SK-N-SH treated with all-trans-retinoic acid at 6 μM for 48 hours (cell line): ENCODE measurements around the gene ZNF527.

Experiments
- ATAC-seq: fragments of 200-7000 bp; cut with Tn5 transposase; 3 replicates; pipeline ENCODE4 v1.9.1; 2020; ENCODE audit warnings: mild to moderate bottlenecking, moderate library complexity
- ARNTL ChIP-seq: fragments of 450-650 bp; formaldehyde crosslinking; IDR thresholded peaks from 2 replicates; pipeline ENCODE4 v1.5.0; 2020; ENCODE audit warnings: low read depth, mild to moderate bottlenecking, moderate library complexity, borderline replicate concordance
- BACH2 ChIP-seq: fragments of 250-450 bp; sonication (Bioruptor Pico); IDR thresholded peaks from 2 replicates; pipeline ENCODE4 v1.9.0; 2021; ENCODE audit warnings: mild to moderate bottlenecking, borderline replicate concordance
- CSDC2 ChIP-seq: fragments of 250-450 bp; sonication (Bioruptor Pico); IDR thresholded peaks from 2 replicates; pipeline ENCODE4 v1.5.0; 2020; ENCODE audit warnings: mild to moderate bottlenecking, moderate library complexity
- ESRRG ChIP-seq: fragments of 250-450 bp; sonication (Bioruptor Pico); IDR thresholded peaks from 2 replicates; pipeline ENCODE4 v1.6.1; 2021; ENCODE audit warnings: mild to moderate bottlenecking
- GLIS3 ChIP-seq: fragments of 250-450 bp; sonication (Bioruptor Pico); IDR thresholded peaks from 2 replicates; pipeline ENCODE4 v1.5.0; 2020; ENCODE audit warnings: mild to moderate bottlenecking, moderate library complexity
- OSR1 ChIP-seq: fragments of 250-450 bp; sonication (Bioruptor Pico); IDR thresholded peaks from 2 replicates; pipeline ENCODE4 v1.8.0; 2022; ENCODE audit warnings: moderate library complexity, mild to moderate bottlenecking, inconsistent platforms
- PATZ1 ChIP-seq: fragments of 250-450 bp; sonication (Bioruptor Pico); IDR thresholded peaks from 2 replicates; pipeline ENCODE4 v1.8.0; 2020; ENCODE audit warnings: mild to moderate bottlenecking, moderate library complexity, borderline replicate concordance
- PPARA ChIP-seq: fragments of 250-450 bp; sonication (Bioruptor Pico); IDR thresholded peaks from 2 replicates; pipeline ENCODE4 v1.5.0; 2020; ENCODE audit warnings: mild to moderate bottlenecking, borderline replicate concordance
- RARB ChIP-seq: fragments of 250-450 bp; sonication (Bioruptor Pico); IDR thresholded peaks from 2 replicates; pipeline ENCODE4 v1.8.0; 2021; ENCODE audit warnings: mild to moderate bottlenecking, moderate library complexity
- SNAI2 ChIP-seq: fragments of 250-450 bp; sonication (Bioruptor Pico); IDR thresholded peaks from 2 replicates; pipeline ENCODE4 v1.5.0; 2020; ENCODE audit warnings: mild to moderate bottlenecking, moderate library complexity
- TCF4 ChIP-seq: fragments of 250-450 bp; sonication (Bioruptor Pico); IDR thresholded peaks from 2 replicates; pipeline ENCODE4 v1.8.0; 2021; ENCODE audit warnings: mild to moderate bottlenecking, moderate library complexity, borderline replicate concordance
- TOX ChIP-seq: fragments of 250-450 bp; sonication (Bioruptor Pico); IDR thresholded peaks from 2 replicates; pipeline ENCODE4 v1.8.0; 2021; ENCODE audit warnings: mild to moderate bottlenecking, moderate library complexity, borderline replicate concordance
- ZC3H10 ChIP-seq: fragments of 250-450 bp; sonication (Bioruptor Pico); IDR thresholded peaks from 2 replicates; pipeline ENCODE4 v1.5.1; 2021; ENCODE audit warnings: mild to moderate bottlenecking, moderate library complexity
- ZFP3 ChIP-seq: fragments of 250-450 bp; sonication (Bioruptor Pico); IDR thresholded peaks from 2 replicates; pipeline ENCODE4 v1.5.0; 2020; ENCODE audit warnings: mild to moderate bottlenecking, moderate library complexity
- ZNF565 ChIP-seq: fragments of 450-650 bp; formaldehyde crosslinking; conservative IDR thresholded peaks from 2 replicates; pipeline ENCODE4 v1.5.0; 2020; ENCODE audit warnings: low read depth, mild to moderate bottlenecking, moderate library complexity
- ZNF70 ChIP-seq: fragments of 450-650 bp; formaldehyde crosslinking; IDR thresholded peaks from 2 replicates; pipeline ENCODE4 v1.5.0; 2020; ENCODE audit warnings: mild to moderate bottlenecking, moderate library complexity
- ZNF8 ChIP-seq: fragments of 450-650 bp; formaldehyde crosslinking; IDR thresholded peaks from 2 replicates; pipeline ENCODE4 v1.5.0; 2020; ENCODE audit warnings: mild to moderate bottlenecking, moderate library complexity
- TF ChIP-seq, protein P1 (sequence below): fragments of 250-450 bp; sonication (Bioruptor Pico); IDR thresholded peaks from 2 replicates; pipeline ENCODE4 v1.5.0; 2020; ENCODE audit warnings: mild to moderate bottlenecking, moderate library complexity
- TF ChIP-seq, protein P2 (sequence below): fragments of 250-450 bp; sonication (Bioruptor Pico); IDR thresholded peaks from 2 replicates; pipeline ENCODE4 v1.8.0; 2021; ENCODE audit warnings: low read depth, mild to moderate bottlenecking, moderate library complexity, borderline replicate concordance
- TF ChIP-seq, protein P3 (sequence below): fragments of 250-450 bp; sonication (Bioruptor Pico); IDR thresholded peaks from 2 replicates; pipeline ENCODE4 v1.5.1; 2020; ENCODE audit warnings: low read depth, mild to moderate bottlenecking, moderate library complexity

The ZNF527 gene

DNA sequence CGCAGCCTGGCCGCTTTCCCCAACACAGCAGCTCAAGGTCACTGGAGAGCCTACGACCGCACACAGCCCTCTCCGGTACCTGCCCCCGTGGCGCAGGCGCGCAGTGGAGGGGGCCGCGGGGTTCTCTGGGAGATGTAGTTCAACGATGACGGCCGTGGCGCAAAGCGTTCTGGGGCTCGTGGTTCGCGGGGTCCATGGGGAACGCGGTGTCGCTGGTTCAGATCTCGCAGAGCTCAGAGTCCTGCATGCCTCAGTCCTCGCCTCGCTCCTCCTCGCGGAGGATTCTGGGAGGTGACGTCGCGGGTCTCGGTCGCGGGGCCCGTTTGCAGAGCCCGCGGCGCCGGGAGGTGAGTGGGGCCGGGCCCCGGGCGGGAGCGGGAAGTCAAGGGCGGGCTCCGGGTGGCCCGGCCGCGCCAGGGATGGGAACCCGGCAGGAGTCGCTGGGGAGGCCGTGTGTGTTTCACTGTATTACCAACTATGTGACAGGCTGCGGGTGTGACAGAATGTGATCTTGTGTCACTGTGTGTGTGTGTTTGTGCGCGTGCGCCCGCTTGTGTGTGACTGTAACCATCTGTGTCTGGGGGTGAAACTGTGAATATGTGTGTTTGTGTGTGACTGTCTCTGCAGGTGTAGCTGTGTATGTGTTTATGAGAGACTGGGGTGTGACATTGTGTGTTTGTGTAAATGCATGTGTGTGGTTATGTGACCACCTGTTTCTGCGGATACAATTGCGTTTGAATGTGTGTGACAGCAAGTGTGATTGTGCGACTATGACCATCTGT lies at the start of gene ZNF527:
Gene ZNF527 (plus strand): TSS at position 220 of the 782 bp plus-strand sequence. CDS start 3,100 bp downstream, outside the sequence.
- peak; percentile 99 for ATAC-seq

GRCh38 chr19:37329686-37330085 lies 41.2 kb upstream of the ZNF527 start:
- TF ChIP-seq, protein P1, sequence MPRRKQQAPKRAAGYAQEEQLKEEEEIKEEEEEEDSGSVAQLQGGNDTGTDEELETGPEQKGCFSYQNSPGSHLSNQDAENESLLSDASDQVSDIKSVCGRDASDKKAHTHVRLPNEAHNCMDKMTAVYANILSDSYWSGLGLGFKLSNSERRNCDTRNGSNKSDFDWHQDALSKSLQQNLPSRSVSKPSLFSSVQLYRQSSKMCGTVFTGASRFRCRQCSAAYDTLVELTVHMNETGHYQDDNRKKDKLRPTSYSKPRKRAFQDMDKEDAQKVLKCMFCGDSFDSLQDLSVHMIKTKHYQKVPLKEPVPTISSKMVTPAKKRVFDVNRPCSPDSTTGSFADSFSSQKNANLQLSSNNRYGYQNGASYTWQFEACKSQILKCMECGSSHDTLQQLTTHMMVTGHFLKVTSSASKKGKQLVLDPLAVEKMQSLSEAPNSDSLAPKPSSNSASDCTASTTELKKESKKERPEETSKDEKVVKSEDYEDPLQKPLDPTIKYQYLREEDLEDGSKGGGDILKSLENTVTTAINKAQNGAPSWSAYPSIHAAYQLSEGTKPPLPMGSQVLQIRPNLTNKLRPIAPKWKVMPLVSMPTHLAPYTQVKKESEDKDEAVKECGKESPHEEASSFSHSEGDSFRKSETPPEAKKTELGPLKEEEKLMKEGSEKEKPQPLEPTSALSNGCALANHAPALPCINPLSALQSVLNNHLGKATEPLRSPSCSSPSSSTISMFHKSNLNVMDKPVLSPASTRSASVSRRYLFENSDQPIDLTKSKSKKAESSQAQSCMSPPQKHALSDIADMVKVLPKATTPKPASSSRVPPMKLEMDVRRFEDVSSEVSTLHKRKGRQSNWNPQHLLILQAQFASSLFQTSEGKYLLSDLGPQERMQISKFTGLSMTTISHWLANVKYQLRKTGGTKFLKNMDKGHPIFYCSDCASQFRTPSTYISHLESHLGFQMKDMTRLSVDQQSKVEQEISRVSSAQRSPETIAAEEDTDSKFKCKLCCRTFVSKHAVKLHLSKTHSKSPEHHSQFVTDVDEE (CRISPR knock-in tag): no peak
- TF ChIP-seq ZNF8 (no peak), PPARA (CRISPR knock-in tag) (no peak), ZNF565 (CRISPR knock-in tag) (no peak), ZNF70 (CRISPR knock-in tag) (no peak), PATZ1 (CRISPR knock-in tag) (no peak), CSDC2 (CRISPR knock-in tag) (no peak), OSR1 (no peak), GLIS3 (CRISPR knock-in tag) (no peak)
- 0 out of 3 replicates have a peak, but pooled peaks have one; percentile 17 for ATAC-seq

More for the DNA sequence above, at the start of gene ZNF527:
- TF ChIP-seq TOX (CRISPR knock-in tag) (no peak), ESRRG (no peak), ZNF70 (CRISPR knock-in tag) (no peak), RARB (CRISPR knock-in tag) (no peak)

DNA sequence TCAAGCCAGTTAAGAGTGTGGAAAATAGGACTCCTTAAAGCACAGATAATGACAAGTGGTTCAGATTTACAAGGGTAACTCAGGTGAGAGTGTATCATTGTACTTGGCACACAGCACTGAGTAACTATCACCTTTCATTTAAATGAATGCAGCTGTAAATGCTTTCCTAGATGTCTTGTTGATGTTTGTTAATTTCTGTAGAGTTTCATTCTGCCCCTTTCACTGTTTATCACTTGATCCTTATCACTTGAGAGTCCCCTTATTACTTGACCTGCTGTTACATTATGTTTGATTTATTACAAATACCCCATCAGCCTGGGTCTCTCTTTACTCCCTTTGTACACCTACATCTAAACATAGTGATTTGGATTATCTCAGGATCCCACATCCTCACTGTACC lies 38.1 kb upstream of the ZNF527 start:
- no peak for ATAC-seq
- no peak for TF ChIP-seq ZNF8
- TF ChIP-seq SNAI2 (CRISPR knock-in tag): no peak
- TF ChIP-seq PATZ1 (CRISPR knock-in tag): no peak
- no peak for TF ChIP-seq ZNF70 (CRISPR knock-in tag)
- no peak for TF ChIP-seq CSDC2 (CRISPR knock-in tag)
- TF ChIP-seq, protein P2, sequence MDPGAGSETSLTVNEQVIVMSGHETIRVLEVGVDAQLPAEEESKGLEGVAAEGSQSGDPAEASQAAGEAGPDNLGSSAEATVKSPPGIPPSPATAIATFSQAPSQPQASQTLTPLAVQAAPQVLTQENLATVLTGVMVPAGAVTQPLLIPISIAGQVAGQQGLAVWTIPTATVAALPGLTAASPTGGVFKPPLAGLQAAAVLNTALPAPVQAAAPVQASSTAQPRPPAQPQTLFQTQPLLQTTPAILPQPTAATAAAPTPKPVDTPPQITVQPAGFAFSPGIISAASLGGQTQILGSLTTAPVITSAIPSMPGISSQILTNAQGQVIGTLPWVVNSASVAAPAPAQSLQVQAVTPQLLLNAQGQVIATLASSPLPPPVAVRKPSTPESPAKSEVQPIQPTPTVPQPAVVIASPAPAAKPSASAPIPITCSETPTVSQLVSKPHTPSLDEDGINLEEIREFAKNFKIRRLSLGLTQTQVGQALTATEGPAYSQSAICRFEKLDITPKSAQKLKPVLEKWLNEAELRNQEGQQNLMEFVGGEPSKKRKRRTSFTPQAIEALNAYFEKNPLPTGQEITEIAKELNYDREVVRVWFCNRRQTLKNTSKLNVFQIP: no peak
- no peak for TF ChIP-seq ARNTL (CRISPR knock-in tag)
- no peak for TF ChIP-seq ZFP3 (CRISPR knock-in tag)
- no peak for TF ChIP-seq TOX (CRISPR knock-in tag)
- TF ChIP-seq GLIS3 (CRISPR knock-in tag): no peak
- TF ChIP-seq PPARA (CRISPR knock-in tag): no peak
- TF ChIP-seq OSR1: no peak
- no peak for TF ChIP-seq RARB (CRISPR knock-in tag)
- TF ChIP-seq ZNF565 (CRISPR knock-in tag): no peak
- TF ChIP-seq BACH2 (CRISPR knock-in tag): no peak
- no peak for TF ChIP-seq TCF4 (CRISPR knock-in tag)
- no peak for TF ChIP-seq ESRRG
- TF ChIP-seq, protein P3, sequence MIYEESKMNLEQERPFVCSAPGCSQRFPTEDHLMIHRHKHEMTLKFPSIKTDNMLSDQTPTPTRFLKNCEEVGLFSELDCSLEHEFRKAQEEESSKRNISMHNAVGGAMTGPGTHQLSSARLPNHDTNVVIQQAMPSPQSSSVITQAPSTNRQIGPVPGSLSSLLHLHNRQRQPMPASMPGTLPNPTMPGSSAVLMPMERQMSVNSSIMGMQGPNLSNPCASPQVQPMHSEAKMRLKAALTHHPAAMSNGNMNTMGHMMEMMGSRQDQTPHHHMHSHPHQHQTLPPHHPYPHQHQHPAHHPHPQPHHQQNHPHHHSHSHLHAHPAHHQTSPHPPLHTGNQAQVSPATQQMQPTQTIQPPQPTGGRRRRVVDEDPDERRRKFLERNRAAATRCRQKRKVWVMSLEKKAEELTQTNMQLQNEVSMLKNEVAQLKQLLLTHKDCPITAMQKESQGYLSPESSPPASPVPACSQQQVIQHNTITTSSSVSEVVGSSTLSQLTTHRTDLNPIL: no peak
- TF ChIP-seq ZC3H10 (CRISPR knock-in tag): no peak
